Dendritic cell treated with granulocyte-macrophage colony-stimulating factor and Interleukin-4, amounts not matched to agents 40 ng/mL and 50 ng/mL, for 4 days (primary cell): ENCODE data around the gene ATL2.
"Not testable (repeated sequence)": the region's sequence is repeated elsewhere in the genome, so short reads cannot be mapped to it uniquely, and the experiment has no call there.

Experiments used
- H3K27ac Mint-ChIP-seq: one replicate; pipeline ENCODE4 v1.8.0; 2022; ENCODE audit warnings: mild to moderate bottlenecking, mixed read lengths
- H3K27me3 Mint-ChIP-seq: one replicate; pipeline ENCODE4 v1.8.0; 2022; ENCODE audit warnings: mild to moderate bottlenecking, mixed read lengths
- H3K36me3 Mint-ChIP-seq: one replicate; pipeline ENCODE4 v1.8.0; 2022; ENCODE audit warnings: low read depth, mixed read lengths
- H3K4me1 Mint-ChIP-seq: one replicate; pipeline ENCODE4 v1.8.0; 2022; ENCODE audit warnings: low read depth, mixed read lengths
- H3K4me3 Mint-ChIP-seq: one replicate; pipeline ENCODE4 v1.8.0; 2022; ENCODE audit warnings: mild to moderate bottlenecking, moderate library complexity, mixed read lengths
- H3K9me3 Mint-ChIP-seq: one replicate; pipeline ENCODE4 v1.8.0; 2022; ENCODE audit warnings: mixed read lengths
- intact Hi-C: fragments of 100-400 bp; cut with micrococcal nuclease; formaldehyde crosslinking; loops from one replicate; pipeline ENCODE4 v1.15.0; 2022

Gene ATL2

DNA sequence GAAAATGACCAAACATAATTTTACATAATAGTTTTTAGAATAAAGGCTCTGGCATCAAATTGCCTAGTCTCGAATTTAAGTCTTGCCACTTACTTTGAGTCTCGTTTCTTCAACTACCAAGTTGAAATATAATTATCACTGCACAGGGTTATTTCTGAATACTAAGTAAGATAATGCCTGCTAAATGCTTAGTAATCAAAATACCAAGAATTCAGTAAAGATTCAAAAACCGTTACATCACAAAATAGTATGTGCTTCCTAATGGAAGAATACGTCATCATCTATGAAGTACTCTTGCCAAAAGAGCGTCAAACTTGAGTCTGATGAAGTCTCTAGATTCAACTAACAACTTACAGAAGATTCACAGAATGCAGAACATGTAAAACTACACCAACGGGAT, 40.5 kb downstream of the ATL2 start:
- intact Hi-C loops = no loop called here
- H3K4me1 Mint-ChIP-seq = no peaks in the 10 kb centered on the region
- H3K27me3 Mint-ChIP-seq = no peaks in the 10 kb centered on the region
- no peaks in the 10 kb centered on the region for H3K9me3 Mint-ChIP-seq
- peaks cover 47% of the 10 kb centered on the region for H3K36me3 Mint-ChIP-seq
- no peak overlapping the region for H3K4me3 Mint-ChIP-seq
- H3K27ac Mint-ChIP-seq = no peak overlapping the region

DNA sequence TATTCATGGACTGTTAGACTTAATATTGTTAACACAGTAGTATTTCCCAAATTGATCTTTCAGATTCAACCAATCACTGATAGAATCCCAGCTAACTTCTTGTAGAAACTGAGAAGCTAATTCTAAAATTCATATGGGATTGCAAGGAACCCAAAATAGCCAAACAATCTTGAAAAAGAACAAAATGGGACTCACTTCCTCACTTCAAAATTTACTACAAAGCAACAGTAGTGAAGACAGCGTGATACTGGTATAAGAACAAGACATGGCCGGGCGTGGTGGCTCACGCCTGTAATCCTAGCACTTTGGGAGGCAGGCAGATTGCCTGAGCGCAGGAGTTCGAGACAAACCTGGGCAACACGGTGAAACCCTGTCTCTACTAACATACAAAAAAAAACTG, 46.3 kb downstream of the ATL2 start:
- intact Hi-C loops = no loop called here
- peaks cover 51% of the 10 kb centered on the region for H3K36me3 Mint-ChIP-seq
- no peak overlapping the region for H3K4me3 Mint-ChIP-seq
- no peaks in the 10 kb centered on the region for H3K9me3 Mint-ChIP-seq
- no peak overlapping the region for H3K27ac Mint-ChIP-seq
- peaks cover 12% of the 10 kb centered on the region for H3K4me1 Mint-ChIP-seq
- H3K27me3 Mint-ChIP-seq = no peaks in the 10 kb centered on the region

DNA sequence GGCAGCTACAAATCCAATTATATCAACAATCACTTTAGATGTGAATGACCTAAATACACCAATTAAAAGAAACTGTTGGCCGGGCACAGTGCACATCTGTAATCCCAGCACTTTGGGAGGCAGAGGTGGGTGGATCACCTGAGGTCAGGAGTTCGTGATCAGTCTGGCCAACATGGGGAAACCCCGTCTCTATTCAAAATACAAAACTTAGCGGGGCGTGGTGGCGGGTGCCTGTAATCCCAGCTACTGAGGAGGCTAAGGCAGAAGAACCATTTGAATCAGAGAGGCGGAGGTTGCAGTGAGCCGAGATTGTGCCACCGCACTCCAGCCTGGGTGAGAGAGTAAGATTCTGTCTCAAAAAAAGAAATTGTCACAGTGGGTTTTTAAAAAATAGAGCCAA, 49.5 kb downstream of the ATL2 start:
- Mint-ChIP-seq H3K4me3 (no peak overlapping the region), H3K9me3 (no peaks in the 10 kb centered on the region), H3K4me1 (peaks cover 12% of the 10 kb centered on the region), H3K27ac (no peak overlapping the region), H3K36me3 (peaks cover 44% of the 10 kb centered on the region), H3K27me3 (no peaks in the 10 kb centered on the region)
- intact Hi-C loops = no loop called here

DNA sequence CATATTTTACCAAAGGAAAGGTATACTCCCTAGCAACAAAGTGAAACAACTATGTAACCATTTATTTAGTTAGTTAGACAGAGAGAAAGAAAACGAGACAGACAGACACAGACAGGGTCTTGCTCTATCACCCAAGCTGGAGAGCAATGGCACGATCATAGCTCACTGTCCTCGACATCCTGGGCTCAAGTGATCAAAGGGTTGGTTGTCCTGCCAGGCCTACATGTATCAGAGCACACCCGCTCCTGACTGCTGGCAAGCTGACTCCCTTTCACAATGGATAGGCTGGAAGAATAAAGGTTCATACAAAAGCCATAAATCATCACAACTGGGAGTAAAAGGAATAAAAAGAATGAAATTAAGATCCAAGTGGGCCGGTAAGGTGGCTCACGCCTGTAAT, 53.5 kb downstream of the ATL2 start:
- Mint-ChIP-seq H3K9me3 (no peaks in the 10 kb centered on the region), H3K27ac (no peak overlapping the region), H3K36me3 (peaks cover 45% of the 10 kb centered on the region), H3K4me3 (no peak overlapping the region), H3K27me3 (no peaks in the 10 kb centered on the region), H3K4me1 (peaks cover 12% of the 10 kb centered on the region)
- intact Hi-C loops = no loop called here

DNA sequence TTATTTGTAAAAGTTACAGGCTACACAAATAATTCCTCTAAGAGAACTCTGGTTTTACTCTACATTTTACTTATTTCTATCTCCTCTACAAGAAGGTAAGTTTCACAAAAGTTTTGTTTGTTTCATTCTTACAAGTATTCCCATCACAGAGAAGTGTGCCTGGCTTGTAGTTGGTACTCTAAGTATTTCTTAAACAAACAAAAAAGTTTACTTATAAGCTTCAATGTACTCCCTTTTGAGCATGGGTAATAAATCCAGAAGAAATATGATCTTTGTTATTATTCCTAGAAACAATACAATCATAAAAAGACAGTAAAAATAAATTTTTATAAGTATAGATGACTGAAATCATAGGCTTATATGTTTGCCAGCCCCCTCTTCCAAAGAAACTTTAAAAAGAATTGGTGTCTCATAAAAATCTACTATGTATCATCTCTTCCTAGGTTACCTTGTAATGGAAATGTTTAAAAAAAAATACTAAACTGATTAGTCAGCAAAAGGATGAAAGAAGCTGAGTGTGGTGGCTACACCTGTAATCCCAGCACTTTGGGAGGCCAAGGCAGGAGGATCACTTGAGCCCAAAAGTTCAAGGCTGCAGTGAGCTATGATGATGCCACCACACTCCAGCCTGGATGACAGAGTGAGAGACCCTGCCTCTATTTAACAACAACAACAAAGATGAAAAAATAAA, 54.7 kb downstream of the ATL2 start:
- H3K4me1 Mint-ChIP-seq = peaks cover 12% of the 10 kb centered on the region
- H3K27me3 Mint-ChIP-seq = no peaks in the 10 kb centered on the region
- intact Hi-C loops = no loop called here
- no peak overlapping the region for H3K27ac Mint-ChIP-seq
- no peak overlapping the region for H3K4me3 Mint-ChIP-seq
- peaks cover 54% of the 10 kb centered on the region for H3K36me3 Mint-ChIP-seq
- no peaks in the 10 kb centered on the region for H3K9me3 Mint-ChIP-seq

DNA sequence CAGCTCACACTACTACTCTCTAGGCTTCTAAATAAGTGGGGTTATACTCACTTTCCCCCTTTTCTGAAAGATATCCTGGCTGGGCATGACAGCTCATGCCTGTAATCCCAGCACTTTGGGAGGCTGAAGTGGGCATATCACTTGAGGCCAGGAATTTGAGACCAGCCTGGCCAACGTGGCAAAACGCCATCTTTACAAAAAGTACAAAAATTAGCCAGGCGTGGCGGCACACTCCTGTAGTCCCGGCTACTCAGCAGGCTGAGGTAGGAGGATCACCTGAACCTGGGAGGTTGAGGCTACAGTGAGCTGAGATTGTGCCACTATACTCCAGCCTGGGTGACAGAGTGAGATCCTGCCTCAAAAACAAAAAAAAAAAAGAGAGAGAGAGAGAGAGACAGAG, 57.8 kb downstream of the ATL2 start:
- not testable (repeated sequence) for H3K9me3 Mint-ChIP-seq

DNA sequence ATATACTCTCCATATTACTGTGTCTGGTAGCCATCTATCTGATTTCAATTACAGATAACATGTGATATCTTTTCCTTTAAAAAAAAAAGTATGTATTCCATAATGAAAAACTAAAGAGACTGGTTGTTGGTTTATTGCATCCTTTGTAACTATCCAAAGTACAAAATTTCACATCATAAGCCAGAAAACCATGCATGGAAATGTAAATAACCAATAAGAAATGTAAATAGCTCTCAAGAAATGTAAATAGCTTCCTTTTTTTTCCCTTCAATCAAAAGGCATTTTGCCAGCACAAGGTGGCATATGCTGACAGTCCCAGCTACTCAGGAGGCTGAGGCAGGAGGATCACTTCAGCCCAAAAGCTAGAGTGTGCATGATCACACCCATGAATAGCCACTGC, 59.3 kb downstream of the ATL2 start:
- Mint-ChIP-seq H3K4me3 (no peak overlapping the region), H3K27ac (no peak overlapping the region), H3K4me1 (peaks cover 4% of the 10 kb centered on the region), H3K36me3 (peaks cover 54% of the 10 kb centered on the region), H3K9me3 (no peaks in the 10 kb centered on the region), H3K27me3 (no peaks in the 10 kb centered on the region)
- intact Hi-C loops = loop anchor here (5.0 kb wide), 2 partner anchors 260 to 425 kb away; no protein-coding TSS in a partner anchor

More for the DNA sequence above, 57.8 kb downstream of the ATL2 start:
- H3K27me3 Mint-ChIP-seq, H3K4me1 Mint-ChIP-seq, H3K4me3 Mint-ChIP-seq, H3K27ac Mint-ChIP-seq: not testable (repeated sequence)
- intact Hi-C loops = loop anchor here (5.0 kb wide), 2 partner anchors 258 to 423 kb away; no protein-coding TSS in a partner anchor
- peaks cover 48% of the 10 kb centered on the region for H3K36me3 Mint-ChIP-seq

DNA sequence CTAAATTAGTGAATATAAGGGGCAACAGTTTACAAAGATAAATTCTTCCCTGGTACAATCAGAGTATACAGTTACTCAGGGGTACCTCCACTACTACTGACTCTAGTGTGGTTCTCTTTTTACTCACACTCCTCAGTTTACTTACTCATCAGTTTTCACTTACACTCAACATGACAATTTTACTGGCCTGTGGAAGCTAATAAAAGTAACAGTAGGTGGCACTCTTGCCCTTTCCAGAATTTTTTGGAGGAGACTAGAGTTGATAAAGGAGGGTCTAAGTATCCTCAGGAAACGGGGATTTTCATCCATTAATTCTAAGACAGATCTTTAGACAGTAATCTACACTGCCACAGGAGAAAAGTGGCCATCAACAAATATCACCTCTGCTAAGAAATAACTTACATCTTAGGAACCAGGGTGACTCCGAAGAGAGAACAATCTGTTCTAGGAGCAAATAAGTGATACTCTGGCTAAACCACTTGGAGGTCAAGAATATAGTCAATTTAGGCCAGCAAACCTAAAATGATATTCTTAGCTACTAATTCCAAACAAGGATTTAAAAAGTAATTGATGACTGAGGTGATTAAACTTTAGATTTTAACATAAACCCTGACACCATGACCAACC, 61.3 kb downstream of the ATL2 start:
- H3K4me1 Mint-ChIP-seq = peaks cover 4% of the 10 kb centered on the region
- H3K36me3 Mint-ChIP-seq = peaks cover 56% of the 10 kb centered on the region
- no peaks in the 10 kb centered on the region for H3K9me3 Mint-ChIP-seq
- intact Hi-C loops = loop anchor here (1.0 to 5.0 kb wide), 3 partner anchors 192 to 426 kb away; no protein-coding TSS in a partner anchor
- H3K27me3 Mint-ChIP-seq = no peaks in the 10 kb centered on the region
- no peak overlapping the region for H3K27ac Mint-ChIP-seq
- no peak overlapping the region for H3K4me3 Mint-ChIP-seq

DNA sequence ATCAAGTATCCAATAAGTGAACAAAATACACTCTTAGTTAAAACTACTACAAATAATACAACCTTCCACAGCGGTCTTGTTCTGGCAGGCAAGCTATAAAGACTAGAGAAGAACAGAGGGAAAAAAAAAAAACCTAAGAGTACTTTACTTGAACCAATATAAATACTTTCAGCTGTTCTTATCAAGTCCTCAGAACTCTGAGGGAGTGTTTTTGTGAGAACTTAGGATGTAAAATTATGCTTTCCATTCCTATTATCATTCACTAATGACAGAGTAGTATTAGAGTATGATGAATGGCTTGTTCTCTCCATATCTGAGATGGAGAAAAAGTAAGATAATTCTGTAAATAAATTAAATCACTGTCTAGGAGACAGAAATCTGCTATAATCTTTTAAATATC, 68.3 kb downstream of the ATL2 start:
- intact Hi-C loops = no loop called here
- peaks cover 86% of the 10 kb centered on the region for H3K36me3 Mint-ChIP-seq
- no peak overlapping the region for H3K4me3 Mint-ChIP-seq
- no peaks in the 10 kb centered on the region for H3K27me3 Mint-ChIP-seq
- no peaks in the 10 kb centered on the region for H3K9me3 Mint-ChIP-seq
- H3K27ac Mint-ChIP-seq = no peak overlapping the region
- H3K4me1 Mint-ChIP-seq = peaks cover 7% of the 10 kb centered on the region

DNA sequence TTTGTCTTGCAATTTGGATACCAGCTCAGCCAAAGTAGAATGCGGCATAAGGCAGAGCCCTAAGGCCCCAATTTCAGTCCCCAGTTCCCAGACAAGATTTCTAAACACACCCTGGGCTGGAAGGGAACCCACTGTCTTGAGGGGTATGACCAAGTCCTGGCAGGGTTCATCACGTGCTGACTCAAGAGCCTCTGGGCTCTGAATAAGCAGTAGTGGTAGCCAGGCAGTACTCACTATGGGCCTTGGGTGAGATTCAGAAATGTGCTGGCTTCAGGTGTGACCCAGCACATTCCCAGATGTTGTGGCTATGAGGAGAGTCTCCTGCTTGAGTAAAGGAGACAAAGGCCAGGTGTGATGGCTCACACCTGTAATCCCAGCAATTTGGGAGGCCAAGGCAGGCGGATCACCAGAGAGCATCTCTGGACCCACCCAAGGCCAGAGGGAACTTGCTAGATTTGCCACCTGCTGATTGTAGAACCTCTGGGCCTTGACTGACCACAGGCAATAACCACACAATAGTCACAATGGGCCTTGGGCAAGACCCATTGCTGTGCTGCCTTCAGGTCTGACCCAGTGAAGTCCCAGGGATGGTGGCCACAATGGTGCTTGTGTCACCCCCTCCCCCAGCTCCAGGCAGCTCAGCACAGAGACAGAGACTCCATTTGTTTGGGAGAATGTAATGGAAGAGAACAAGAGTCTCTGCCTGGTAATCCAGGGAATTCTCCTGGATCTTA, 74.9 kb downstream of the ATL2 start:
- H3K36me3 Mint-ChIP-seq = peaks cover 95% of the 10 kb centered on the region
- intact Hi-C loops = no loop called here
- peaks cover 23% of the 10 kb centered on the region for H3K4me1 Mint-ChIP-seq
- H3K9me3 Mint-ChIP-seq = no peaks in the 10 kb centered on the region
- no peak overlapping the region for H3K27ac Mint-ChIP-seq
- H3K4me3 Mint-ChIP-seq = no peak overlapping the region
- H3K27me3 Mint-ChIP-seq = no peaks in the 10 kb centered on the region

DNA sequence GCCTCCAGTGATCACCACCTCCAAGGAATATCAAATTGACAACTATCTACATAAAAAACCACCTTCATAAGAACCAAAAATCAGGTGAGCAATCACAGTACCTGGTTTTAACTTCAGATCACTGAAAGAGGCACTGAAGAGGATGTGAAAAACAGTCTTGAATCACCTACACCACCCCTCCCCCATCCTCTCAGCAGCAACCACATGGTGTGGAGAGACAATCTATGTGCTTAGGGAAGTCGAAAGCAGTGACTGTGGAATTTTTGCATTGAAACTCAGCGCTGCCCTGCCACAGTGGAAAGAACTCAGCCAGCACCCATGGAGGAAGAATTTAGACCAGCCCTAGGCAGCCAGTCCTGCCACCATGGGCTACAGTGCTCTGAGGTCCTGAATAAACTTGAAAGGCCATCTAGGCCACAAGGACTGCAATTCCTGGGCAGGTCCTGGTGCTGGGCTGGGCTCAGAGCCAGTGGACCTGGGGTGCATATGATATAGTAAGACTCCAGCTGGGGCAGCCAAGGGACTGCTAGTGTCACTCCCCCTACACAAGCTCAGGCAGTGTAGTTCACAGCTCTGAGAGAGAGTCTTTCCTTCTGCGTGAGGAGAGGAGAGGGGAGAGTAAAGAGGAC, 75.6 kb downstream of the ATL2 start:
- H3K9me3 Mint-ChIP-seq = no peaks in the 10 kb centered on the region
- H3K4me3 Mint-ChIP-seq = no peak overlapping the region
- no peaks in the 10 kb centered on the region for H3K27me3 Mint-ChIP-seq
- H3K36me3 Mint-ChIP-seq = peaks cover 93% of the 10 kb centered on the region
- no peak overlapping the region for H3K27ac Mint-ChIP-seq
- intact Hi-C loops = no loop called here
- peaks cover 23% of the 10 kb centered on the region for H3K4me1 Mint-ChIP-seq

DNA sequence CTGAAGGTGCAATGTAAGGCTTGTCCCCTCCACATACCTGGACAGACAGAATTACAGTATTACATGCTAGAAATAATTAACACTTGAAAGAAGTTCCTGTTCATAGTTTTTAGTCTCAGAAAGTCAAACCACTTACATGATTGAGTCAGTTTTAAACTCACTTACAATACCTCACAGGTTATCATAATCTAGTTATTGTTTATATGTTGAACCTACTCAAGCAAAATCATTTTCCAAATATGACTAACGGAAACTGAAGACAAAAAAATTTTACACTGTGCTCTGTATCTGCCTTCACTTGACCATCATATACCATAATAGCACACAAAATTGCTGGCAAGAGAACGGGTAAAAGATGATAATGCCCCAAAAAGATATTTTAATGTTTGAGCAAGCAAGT, 78.5 kb downstream of the ATL2 start:
- peaks cover 17% of the 10 kb centered on the region for H3K4me1 Mint-ChIP-seq
- H3K36me3 Mint-ChIP-seq = peaks cover 75% of the 10 kb centered on the region
- H3K9me3 Mint-ChIP-seq = no peaks in the 10 kb centered on the region
- intact Hi-C loops = no loop called here
- no peak overlapping the region for H3K4me3 Mint-ChIP-seq
- H3K27ac Mint-ChIP-seq = no peak overlapping the region
- H3K27me3 Mint-ChIP-seq = no peaks in the 10 kb centered on the region

DNA sequence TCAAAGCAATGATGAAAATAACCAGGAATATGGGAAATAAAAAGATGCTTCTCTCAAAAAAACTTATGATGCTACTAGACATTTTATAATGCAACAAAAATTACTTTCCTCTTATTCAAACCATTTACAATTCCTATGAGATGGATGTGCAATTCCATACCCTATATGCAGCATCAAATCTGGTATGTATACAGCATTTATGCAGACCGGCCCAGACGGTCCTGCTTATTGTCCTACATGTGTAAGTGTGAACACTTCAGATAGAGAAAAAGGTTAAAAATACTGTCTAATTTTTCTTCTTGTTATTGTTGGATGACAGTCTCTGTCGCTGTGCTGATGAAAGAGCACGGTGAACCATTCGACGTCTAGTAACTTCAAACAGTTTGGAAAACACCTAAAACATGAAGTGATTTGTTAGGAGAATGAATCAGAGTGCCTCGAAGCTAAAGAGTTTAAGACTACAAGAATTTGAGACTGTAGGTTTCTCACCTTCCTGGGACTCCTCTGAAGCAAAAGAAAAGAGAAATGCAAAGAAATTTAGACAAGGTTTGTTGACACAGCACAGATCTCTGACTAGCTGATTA, 80.8 kb downstream of the ATL2 start:
- intact Hi-C loops = no loop called here

DNA sequence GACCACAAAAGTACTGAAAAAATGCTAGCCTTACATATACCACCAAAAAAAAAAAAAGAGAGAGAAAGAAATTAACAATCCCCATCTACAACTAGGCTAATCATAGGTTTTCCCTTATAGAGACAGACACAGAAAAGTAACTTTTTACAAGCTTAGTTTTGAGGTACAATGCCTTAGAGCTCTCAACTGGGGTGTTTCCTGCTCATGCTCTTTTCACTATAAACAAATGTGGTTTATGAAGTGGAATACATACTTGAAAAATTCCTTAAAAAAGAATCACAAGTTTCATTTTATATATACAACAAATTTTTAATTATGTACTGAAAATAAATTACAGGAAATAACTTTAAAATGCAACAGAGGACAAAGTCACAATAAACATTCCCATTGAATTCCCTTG, 82.5 kb downstream of the ATL2 start:
- no peaks in the 10 kb centered on the region for H3K4me1 Mint-ChIP-seq

More for the DNA sequence above, 80.8 kb downstream of the ATL2 start:
- no peak overlapping the region for H3K4me3 Mint-ChIP-seq
- peaks cover 53% of the 10 kb centered on the region for H3K36me3 Mint-ChIP-seq
- H3K27ac Mint-ChIP-seq = no peak overlapping the region
- H3K27me3 Mint-ChIP-seq = peaks cover 2% of the 10 kb centered on the region
- no peaks in the 10 kb centered on the region for H3K9me3 Mint-ChIP-seq
- H3K4me1 Mint-ChIP-seq = peaks cover under 1% of the 10 kb centered on the region

More for the DNA sequence above, 82.5 kb downstream of the ATL2 start:
- Mint-ChIP-seq H3K27me3 (peaks cover 5% of the 10 kb centered on the region), H3K9me3 (no peaks in the 10 kb centered on the region), H3K27ac (no peak overlapping the region), H3K4me3 (no peak overlapping the region), H3K36me3 (peaks cover 37% of the 10 kb centered on the region)
- intact Hi-C loops = no loop called here
